ENCODE data around the gene ADCY2.

DNA sequence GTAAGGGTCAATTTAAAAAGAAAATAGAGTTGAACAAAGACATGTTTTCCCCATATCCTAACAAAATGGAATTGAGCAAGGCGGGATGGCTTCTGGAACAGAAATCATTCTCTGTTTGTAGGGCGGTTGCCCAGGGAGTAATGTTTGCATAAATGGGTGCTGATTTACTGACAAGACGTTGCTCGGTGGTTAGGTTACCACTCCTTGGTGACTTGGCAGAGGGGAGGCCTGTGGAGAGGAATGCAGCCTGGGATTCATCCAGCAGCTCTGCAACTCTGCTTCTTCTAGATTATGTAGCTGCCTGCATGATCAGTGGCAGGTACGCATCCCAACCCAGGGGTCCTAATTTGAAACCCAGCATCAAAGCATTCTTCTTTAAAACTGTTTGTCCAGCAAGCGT lies 254.8 kb downstream of the ADCY2 start:
- TF ChIP-seq, protein P1, sequence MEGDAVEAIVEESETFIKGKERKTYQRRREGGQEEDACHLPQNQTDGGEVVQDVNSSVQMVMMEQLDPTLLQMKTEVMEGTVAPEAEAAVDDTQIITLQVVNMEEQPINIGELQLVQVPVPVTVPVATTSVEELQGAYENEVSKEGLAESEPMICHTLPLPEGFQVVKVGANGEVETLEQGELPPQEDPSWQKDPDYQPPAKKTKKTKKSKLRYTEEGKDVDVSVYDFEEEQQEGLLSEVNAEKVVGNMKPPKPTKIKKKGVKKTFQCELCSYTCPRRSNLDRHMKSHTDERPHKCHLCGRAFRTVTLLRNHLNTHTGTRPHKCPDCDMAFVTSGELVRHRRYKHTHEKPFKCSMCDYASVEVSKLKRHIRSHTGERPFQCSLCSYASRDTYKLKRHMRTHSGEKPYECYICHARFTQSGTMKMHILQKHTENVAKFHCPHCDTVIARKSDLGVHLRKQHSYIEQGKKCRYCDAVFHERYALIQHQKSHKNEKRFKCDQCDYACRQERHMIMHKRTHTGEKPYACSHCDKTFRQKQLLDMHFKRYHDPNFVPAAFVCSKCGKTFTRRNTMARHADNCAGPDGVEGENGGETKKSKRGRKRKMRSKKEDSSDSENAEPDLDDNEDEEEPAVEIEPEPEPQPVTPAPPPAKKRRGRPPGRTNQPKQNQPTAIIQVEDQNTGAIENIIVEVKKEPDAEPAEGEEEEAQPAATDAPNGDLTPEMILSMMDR (conservative IDR thresholded peaks at IDR 0.05; ENCODE audit: low read depth, low read length) = no peak
- TF ChIP-seq EZH2 (IDR thresholded peaks at IDR 0.05; ENCODE audit: borderline replicate concordance, low read depth, low read length, poor library complexity, severe bottlenecking) = no peak
